ENCODE results near the gene GOLGA2. TPM values are rescaled to one million over a fixed set of nuclear protein-coding genes. Genes with fewer than 3 reads are reported as not detected.

The GOLGA2 gene
- total and polyA plus RNA-seq, 8 donors = 37.9 to 105 (median 59.3) TPM

- Histone ChIP-seq H3K27me3 (no peaks in the 10 kb centered on the region), H3K4me3 (no peak overlapping the region), H3K4me1 (no peaks in the 10 kb centered on the region), H3K27ac (no peak overlapping the region), H3K36me3 (peaks cover 15 to 61% (median 48%) of the 10 kb centered on the region in 3 donors), H3K9me3 (no peaks in the 10 kb centered on the region)
- ATAC-seq = no peak
- 92 to 94% methylated on average over 2 to 6 of the region's 6 CpGs for WGBS, 2 donors
- no peak for TF ChIP-seq CTCF (IDR thresholded peaks at IDR 0.05)
- intact Hi-C loops (cut with DNase I) = no loop called here
- peak in 2 of 6 donors; percentile 11 to 51 for DNase-seq
- FAIRE-seq = no peak
Observed at GRCh38 chr9:128258326-128258725, 17.5 kb downstream of the GOLGA2 start.

- Histone ChIP-seq H3K27ac (no peak overlapping the region), H3K4me1 (no peaks in the 10 kb centered on the region), H3K27me3 (no peaks in the 10 kb centered on the region), H3K9me3 (no peaks in the 10 kb centered on the region), H3K36me3 (peaks cover 15 to 57% (median 48%) of the 10 kb centered on the region in 3 donors), H3K4me3 (no peak overlapping the region)
- no peak for FAIRE-seq
- peak in 2 of 6 donors; percentile 17 to 57 for DNase-seq
- 93 to 95% methylated on average over 11 of the region's 11 CpGs for WGBS, 2 donors
- no peak for ATAC-seq
- intact Hi-C loops (cut with DNase I) = no loop called here
- no peak for TF ChIP-seq CTCF (IDR thresholded peaks at IDR 0.05)
Observed at GRCh38 chr9:128257907-128258306, 17.9 kb downstream of the GOLGA2 start.

- ATAC-seq = no peak
- no peak overlapping the region for H3K27ac ChIP-seq
- 86 to 89% methylated on average over 23 of the region's 23 CpGs for WGBS, 2 donors
- intact Hi-C loops (cut with DNase I) = no loop called here
- no peaks in the 10 kb centered on the region for H3K9me3 ChIP-seq
- peak in 2 of 6 donors; percentile 42 to 57 for DNase-seq
- no peak for FAIRE-seq
- no peak for TF ChIP-seq CTCF (IDR thresholded peaks at IDR 0.05)
- H3K36me3 ChIP-seq = peaks cover 15 to 51% (median 44%) of the 10 kb centered on the region in 3 donors
- H3K4me3 ChIP-seq = no peak overlapping the region
- no peaks in the 10 kb centered on the region for H3K4me1 ChIP-seq
- H3K27me3 ChIP-seq = no peaks in the 10 kb centered on the region
Observed at GRCh38 chr9:128257086-128257825, 18.6 kb downstream of the GOLGA2 start.

- peaks cover 4 to 30% (median 26%) of the 10 kb centered on the region in 3 donors for H3K36me3 ChIP-seq
- 57 to 64% methylated on average over 17 to 18 of the region's 18 CpGs for WGBS, 2 donors
- no peak overlapping the region for H3K4me3 ChIP-seq
- intact Hi-C loops (cut with DNase I) = no loop called here
- H3K27me3 ChIP-seq = no peaks in the 10 kb centered on the region
- FAIRE-seq (no peak), ATAC-seq (peak in 3 of 4 donors; percentile 33 to 48 (median 36)), DNase-seq (peak in 5 of 6 donors; percentile 54 to 87 (median 76))
- TF ChIP-seq CTCF (IDR thresholded peaks at IDR 0.05) = peak; percentile 68 to 85 (median 81)
- no peaks in the 10 kb centered on the region for H3K9me3 ChIP-seq
- peaks cover 0 to 3% (median 0%) of the 10 kb centered on the region in 3 donors for H3K4me1 ChIP-seq
- no peak overlapping the region for H3K27ac ChIP-seq
Observed at GRCh38 chr9:128254855-128255759, 20.7 kb downstream of the GOLGA2 start.

All from pancreas (tissue), 10 donors.